ENCODE measurements around the gene VTI1A. TPM values are rescaled to one million over a fixed set of nuclear protein-coding genes. Genes with fewer than 3 reads are reported as not detected.

VTI1A gene
- polyA plus RNA-seq, 1 donor from 2014 or later: 28.7 TPM

DNA sequence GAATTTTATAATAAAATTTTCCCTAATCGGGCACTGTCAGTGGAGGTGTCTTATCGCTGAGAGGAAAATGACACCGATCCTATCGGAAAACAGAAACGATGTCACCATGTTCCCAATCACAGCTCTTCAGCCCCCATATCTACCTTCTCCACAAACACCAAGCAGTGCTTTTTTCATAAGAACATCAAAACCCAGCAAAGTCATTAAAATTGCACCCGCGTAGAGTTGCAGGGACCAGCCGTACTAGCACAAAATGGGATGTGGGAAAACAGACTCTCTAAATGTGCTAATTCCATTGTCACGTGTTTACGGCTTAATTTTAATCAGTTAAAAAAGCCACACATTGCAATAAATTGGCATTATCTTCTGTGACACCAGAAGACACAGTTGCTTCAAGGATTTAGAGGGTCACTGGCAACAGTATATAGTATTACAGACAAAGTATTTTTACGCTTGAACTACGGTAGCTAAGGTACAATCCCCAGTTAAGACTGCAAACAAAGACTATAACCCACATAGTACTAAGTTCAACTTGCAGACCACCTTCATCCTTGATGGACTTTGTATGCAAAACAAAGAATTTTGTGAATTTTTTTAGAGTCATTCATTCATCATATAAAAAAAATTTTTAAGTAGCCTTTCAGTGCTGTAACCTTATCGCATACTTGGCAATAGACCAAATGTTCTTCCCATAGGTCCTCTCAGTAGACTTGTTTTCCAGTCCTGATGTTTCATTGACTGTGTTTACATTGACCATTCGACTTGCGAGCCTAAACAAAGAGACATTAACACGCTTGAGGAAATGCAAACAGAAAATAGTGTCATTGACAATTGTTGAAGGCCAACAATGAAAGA lies 116.0 kb downstream of the VTI1A start:
- no peaks in the 10 kb centered on the region for H3F3A ChIP-seq (ENCODE audit: insufficient read depth, low read length, poor library complexity, severe bottlenecking)
- no peaks in the 10 kb centered on the region for H3K9me3 ChIP-seq (ENCODE audit: low read length)
- H3K27me3 ChIP-seq (ENCODE audit: insufficient read depth, low read depth, low read length): no peaks in the 10 kb centered on the region
- no peaks in the 10 kb centered on the region for H3K36me3 ChIP-seq (ENCODE audit: insufficient read depth, low read length)
- H3K27ac ChIP-seq (ENCODE audit: low read length): no peak overlapping the region
- TF ChIP-seq EP300 (conservative IDR thresholded peaks at IDR 0.05; ENCODE audit: poor library complexity, severe bottlenecking) (no peak), TAF1 (IDR thresholded peaks at IDR 0.05; ENCODE audit: low read depth) (no peak), MXI1 (conservative IDR thresholded peaks at IDR 0.05; ENCODE audit: poor library complexity, severe bottlenecking) (no peak)
- TF ChIP-seq, protein P1, sequence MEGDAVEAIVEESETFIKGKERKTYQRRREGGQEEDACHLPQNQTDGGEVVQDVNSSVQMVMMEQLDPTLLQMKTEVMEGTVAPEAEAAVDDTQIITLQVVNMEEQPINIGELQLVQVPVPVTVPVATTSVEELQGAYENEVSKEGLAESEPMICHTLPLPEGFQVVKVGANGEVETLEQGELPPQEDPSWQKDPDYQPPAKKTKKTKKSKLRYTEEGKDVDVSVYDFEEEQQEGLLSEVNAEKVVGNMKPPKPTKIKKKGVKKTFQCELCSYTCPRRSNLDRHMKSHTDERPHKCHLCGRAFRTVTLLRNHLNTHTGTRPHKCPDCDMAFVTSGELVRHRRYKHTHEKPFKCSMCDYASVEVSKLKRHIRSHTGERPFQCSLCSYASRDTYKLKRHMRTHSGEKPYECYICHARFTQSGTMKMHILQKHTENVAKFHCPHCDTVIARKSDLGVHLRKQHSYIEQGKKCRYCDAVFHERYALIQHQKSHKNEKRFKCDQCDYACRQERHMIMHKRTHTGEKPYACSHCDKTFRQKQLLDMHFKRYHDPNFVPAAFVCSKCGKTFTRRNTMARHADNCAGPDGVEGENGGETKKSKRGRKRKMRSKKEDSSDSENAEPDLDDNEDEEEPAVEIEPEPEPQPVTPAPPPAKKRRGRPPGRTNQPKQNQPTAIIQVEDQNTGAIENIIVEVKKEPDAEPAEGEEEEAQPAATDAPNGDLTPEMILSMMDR (IDR thresholded peaks at IDR 0.05; ENCODE audit: poor library complexity, severe bottlenecking): no peak
- TF ChIP-seq, protein P2, sequence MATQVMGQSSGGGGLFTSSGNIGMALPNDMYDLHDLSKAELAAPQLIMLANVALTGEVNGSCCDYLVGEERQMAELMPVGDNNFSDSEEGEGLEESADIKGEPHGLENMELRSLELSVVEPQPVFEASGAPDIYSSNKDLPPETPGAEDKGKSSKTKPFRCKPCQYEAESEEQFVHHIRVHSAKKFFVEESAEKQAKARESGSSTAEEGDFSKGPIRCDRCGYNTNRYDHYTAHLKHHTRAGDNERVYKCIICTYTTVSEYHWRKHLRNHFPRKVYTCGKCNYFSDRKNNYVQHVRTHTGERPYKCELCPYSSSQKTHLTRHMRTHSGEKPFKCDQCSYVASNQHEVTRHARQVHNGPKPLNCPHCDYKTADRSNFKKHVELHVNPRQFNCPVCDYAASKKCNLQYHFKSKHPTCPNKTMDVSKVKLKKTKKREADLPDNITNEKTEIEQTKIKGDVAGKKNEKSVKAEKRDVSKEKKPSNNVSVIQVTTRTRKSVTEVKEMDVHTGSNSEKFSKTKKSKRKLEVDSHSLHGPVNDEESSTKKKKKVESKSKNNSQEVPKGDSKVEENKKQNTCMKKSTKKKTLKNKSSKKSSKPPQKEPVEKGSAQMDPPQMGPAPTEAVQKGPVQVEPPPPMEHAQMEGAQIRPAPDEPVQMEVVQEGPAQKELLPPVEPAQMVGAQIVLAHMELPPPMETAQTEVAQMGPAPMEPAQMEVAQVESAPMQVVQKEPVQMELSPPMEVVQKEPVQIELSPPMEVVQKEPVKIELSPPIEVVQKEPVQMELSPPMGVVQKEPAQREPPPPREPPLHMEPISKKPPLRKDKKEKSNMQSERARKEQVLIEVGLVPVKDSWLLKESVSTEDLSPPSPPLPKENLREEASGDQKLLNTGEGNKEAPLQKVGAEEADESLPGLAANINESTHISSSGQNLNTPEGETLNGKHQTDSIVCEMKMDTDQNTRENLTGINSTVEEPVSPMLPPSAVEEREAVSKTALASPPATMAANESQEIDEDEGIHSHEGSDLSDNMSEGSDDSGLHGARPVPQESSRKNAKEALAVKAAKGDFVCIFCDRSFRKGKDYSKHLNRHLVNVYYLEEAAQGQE (IDR thresholded peaks at IDR 0.05; ENCODE audit: borderline replicate concordance): no peak
- no peak overlapping the region for H2AFZ ChIP-seq (ENCODE audit: low read depth, low read length)
- no peak overlapping the region for H3K9ac ChIP-seq (ENCODE audit: low read length)
- no peaks in the 10 kb centered on the region for H3K9me2 ChIP-seq (ENCODE audit: insufficient read depth, low read length)
- H4K20me1 ChIP-seq (ENCODE audit: insufficient read depth): no peaks in the 10 kb centered on the region
- no peak overlapping the region for H3K4me2 ChIP-seq (ENCODE audit: low read length)
- H3K4me3 ChIP-seq (ENCODE audit: low read length): no peak overlapping the region
- no peaks in the 10 kb centered on the region for H3K79me2 ChIP-seq (replicated peaks; ENCODE audit: insufficient read depth, low read length)

DNA sequence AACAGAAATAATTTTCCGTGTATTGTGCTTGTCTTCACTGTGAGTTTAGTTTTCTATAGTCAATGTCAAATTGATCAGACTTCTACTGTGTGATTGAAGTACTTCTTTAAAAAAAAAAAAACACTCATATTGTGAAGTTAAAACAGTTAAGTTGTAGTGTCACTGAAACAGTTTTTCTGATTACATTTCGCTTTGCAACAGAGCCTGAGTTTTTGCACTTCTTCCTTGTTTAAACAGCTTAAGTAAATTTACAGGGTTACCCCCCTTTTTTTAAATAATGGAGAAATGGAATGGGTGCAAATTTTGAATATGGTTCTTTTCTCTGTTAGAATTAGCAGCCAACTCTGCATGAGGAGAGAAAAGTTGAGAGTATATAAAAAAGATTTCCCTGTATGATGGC lies 117.3 kb downstream of the VTI1A start:
- TF ChIP-seq EZH2 (IDR thresholded peaks at IDR 0.05; ENCODE audit: borderline replicate concordance, insufficient read depth, low read length, poor library complexity, severe bottlenecking) (no peak), RAD21 (conservative IDR thresholded peaks at IDR 0.05) (no peak), MXI1 (conservative IDR thresholded peaks at IDR 0.05; ENCODE audit: poor library complexity, severe bottlenecking) (no peak), EP300 (conservative IDR thresholded peaks at IDR 0.05; ENCODE audit: poor library complexity, severe bottlenecking) (no peak), POLR2AphosphoS5 (IDR thresholded peaks at IDR 0.05) (no peak), TAF1 (IDR thresholded peaks at IDR 0.05; ENCODE audit: low read depth) (no peak)
- TF ChIP-seq, protein P2 (IDR thresholded peaks at IDR 0.05; ENCODE audit: borderline replicate concordance): no peak
- TF ChIP-seq, protein P1 (IDR thresholded peaks at IDR 0.05; ENCODE audit: poor library complexity, severe bottlenecking): no peak
- Histone ChIP-seq H3K9ac (ENCODE audit: low read length) (no peak overlapping the region), H3K79me2 (replicated peaks; ENCODE audit: insufficient read depth, low read length) (no peaks in the 10 kb centered on the region), H3K9me2 (ENCODE audit: insufficient read depth, low read length) (no peaks in the 10 kb centered on the region), H4K20me1 (ENCODE audit: insufficient read depth) (no peaks in the 10 kb centered on the region), H2AFZ (ENCODE audit: low read depth, low read length) (no peak overlapping the region), H3K9me3 (ENCODE audit: low read length) (no peaks in the 10 kb centered on the region), H3K36me3 (ENCODE audit: insufficient read depth, low read length) (no peaks in the 10 kb centered on the region), H3K27ac (ENCODE audit: low read length) (no peak overlapping the region), H3K4me3 (ENCODE audit: low read length) (no peak overlapping the region), H3K27me3 (ENCODE audit: insufficient read depth, low read depth, low read length) (no peaks in the 10 kb centered on the region), H3F3A (ENCODE audit: insufficient read depth, low read length, poor library complexity, severe bottlenecking) (no peaks in the 10 kb centered on the region), H3K4me2 (ENCODE audit: low read length) (no peak overlapping the region)
